Ovary (tissue), 3 donors: Measurements from ENCODE around the gene PLPPR4.

Experiments
- EP300 ChIP-seq: sonication (generic); formaldehyde crosslinking; IDR thresholded peaks from one replicate; pipeline ENCODE4 v1.6.1; 2017; ENCODE audit warnings: antibody characterized with exemption
- POLR2A ChIP-seq: fragments of 450-650 bp; IDR thresholded peaks from one replicate; pipeline ENCODE4 v1.6.1; 2017; ENCODE audit warnings: antibody characterized with exemption, mild to moderate bottlenecking, moderate library complexity
- TF ChIP-seq, protein P1 (sequence below), 3 donors: fragments of 450-650 bp in 2 of 3; fragments of 200-600 bp in 1 of 3; IDR thresholded peaks; one replicate each; pipeline versions ENCODE4 v1.5.1 to v1.8.0; 2016 to 2022; ENCODE audit warnings: antibody characterized with exemption in 3 of 3, mild to moderate bottlenecking in 1 of 3
- donor health status: DM: no; HTN: no; CAD: no.

- TF ChIP-seq POLR2A: no peak
- TF ChIP-seq EP300: no peak
- TF ChIP-seq, protein P1, sequence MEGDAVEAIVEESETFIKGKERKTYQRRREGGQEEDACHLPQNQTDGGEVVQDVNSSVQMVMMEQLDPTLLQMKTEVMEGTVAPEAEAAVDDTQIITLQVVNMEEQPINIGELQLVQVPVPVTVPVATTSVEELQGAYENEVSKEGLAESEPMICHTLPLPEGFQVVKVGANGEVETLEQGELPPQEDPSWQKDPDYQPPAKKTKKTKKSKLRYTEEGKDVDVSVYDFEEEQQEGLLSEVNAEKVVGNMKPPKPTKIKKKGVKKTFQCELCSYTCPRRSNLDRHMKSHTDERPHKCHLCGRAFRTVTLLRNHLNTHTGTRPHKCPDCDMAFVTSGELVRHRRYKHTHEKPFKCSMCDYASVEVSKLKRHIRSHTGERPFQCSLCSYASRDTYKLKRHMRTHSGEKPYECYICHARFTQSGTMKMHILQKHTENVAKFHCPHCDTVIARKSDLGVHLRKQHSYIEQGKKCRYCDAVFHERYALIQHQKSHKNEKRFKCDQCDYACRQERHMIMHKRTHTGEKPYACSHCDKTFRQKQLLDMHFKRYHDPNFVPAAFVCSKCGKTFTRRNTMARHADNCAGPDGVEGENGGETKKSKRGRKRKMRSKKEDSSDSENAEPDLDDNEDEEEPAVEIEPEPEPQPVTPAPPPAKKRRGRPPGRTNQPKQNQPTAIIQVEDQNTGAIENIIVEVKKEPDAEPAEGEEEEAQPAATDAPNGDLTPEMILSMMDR (IDR thresholded peaks at IDR 0.05): no peak
Measured at GRCh38 chr1:99292886-99293285, 28.6 kb downstream of the PLPPR4 start.
